H1 (cell line): ENCODE measurements around the gene NHSL2. TPM values are rescaled to one million over a fixed set of nuclear protein-coding genes. Genes with fewer than 3 reads are reported as not detected.

ENCODE experiments used
- CTCF ChIA-PET: fragments of 300-600 bp; sonication (Branson Sonifier 250); formaldehyde crosslinking; loops from one replicate; lab custom pipeline; 2021; ENCODE audit not compliant: partially characterized antibody; lab: Charles Lee
- POLR2A ChIA-PET: fragments of 300-600 bp; sonication (Branson Sonifier 250); formaldehyde crosslinking; loops from one replicate; lab custom pipeline; 2021; ENCODE audit warnings: inconsistent platforms; ENCODE audit not compliant: partially characterized antibody; lab: Charles Lee
- DNase-seq, 2 experiments: peaks; one replicate each; pipeline versions ENCODE4 v3.0.0 to v3.0.0-alpha.2; 2010 to 2022; ENCODE audit warnings: low spot score in 2 of 2, low read depth in 1 of 2, mixed read lengths in 1 of 2
- FAIRE-seq: peaks from 2 replicates; lab custom pipeline; 2011; peaks lifted over from hg19 to GRCh38; lab: Jason Lieb, UNC
- H2AFZ ChIP-seq: 2 replicates; pipeline ENCODE4 v1.8.1; 2012; ENCODE audit warnings: low read length, inconsistent platforms
- H2AK5ac ChIP-seq: 2 replicates; pipeline ENCODE4 v1.6.1; 2013; ENCODE audit warnings: low read depth, low read length
- H2BK120ac ChIP-seq: replicated peaks from 2 replicates; pipeline ENCODE3; 2013; ENCODE audit warnings: low read depth, low read length, inconsistent platforms
- H2BK12ac ChIP-seq: 2 replicates; pipeline ENCODE4 v1.6.1; 2013; ENCODE audit warnings: low read depth, low read length
- H2BK15ac ChIP-seq: 2 replicates; pipeline ENCODE4 v1.6.1; 2013; ENCODE audit warnings: low read length
- H2BK20ac ChIP-seq: 2 replicates; pipeline ENCODE4 v1.6.1; 2013; ENCODE audit warnings: low read length
- H2BK5ac ChIP-seq: 2 replicates; pipeline ENCODE4 v1.6.1; 2013; ENCODE audit warnings: low read depth, low read length
- H3K14ac ChIP-seq: 2 replicates; pipeline ENCODE4 v1.6.1; 2013; ENCODE audit warnings: inconsistent platforms; ENCODE audit not compliant: insufficient read length
- H3K18ac ChIP-seq: 2 replicates; pipeline ENCODE4 v1.6.1; 2013; ENCODE audit warnings: low read length; ENCODE audit errors: extremely low read depth
- H3K23ac ChIP-seq: 2 replicates; pipeline ENCODE4 v1.6.1; 2013; ENCODE audit warnings: inconsistent platforms; ENCODE audit not compliant: insufficient read length
- H3K23me2 ChIP-seq: 2 replicates; pipeline ENCODE4 v1.6.1; 2013; ENCODE audit warnings: low read depth, low read length
- H3K27ac ChIP-seq: 2 replicates; pipeline ENCODE4 v1.6.1; 2011; ENCODE audit warnings: low read depth, low read length, inconsistent platforms
- H3K27me3 ChIP-seq, 4 experiments: replicated peaks in 1 of 4; 1 replicate in 1 of 4; 2 replicates in 3 of 4; pipeline versions ENCODE4 v1.6.1 to v1.8.1; 2011 to 2013; ENCODE audit warnings: low read length in 3 of 4, mild to moderate bottlenecking in 3 of 4, inconsistent platforms in 2 of 4, mixed read lengths in 2 of 4, moderate library complexity in 1 of 4; ENCODE audit not compliant: control insufficient read depth in 3 of 4, insufficient read depth in 3 of 4; ENCODE audit errors: extremely low read depth in 1 of 4
- H3K36me3 ChIP-seq, 4 experiments: 2 replicates each; pipeline versions ENCODE4 v1.6.1 to v1.8.1; 2011 to 2013; ENCODE audit warnings: mild to moderate bottlenecking in 4 of 4, low read length in 3 of 4, moderate library complexity in 2 of 4, control low read depth in 1 of 4, inconsistent platforms in 1 of 4; ENCODE audit not compliant: insufficient read depth in 4 of 4, control insufficient read depth in 2 of 4
- H3K4ac ChIP-seq: replicated peaks from 2 replicates; pipeline ENCODE3; 2013; ENCODE audit warnings: low read length, low read depth, mixed read lengths, inconsistent platforms; ENCODE audit not compliant: insufficient read length
- H3K4me1 ChIP-seq, 4 experiments: replicated peaks in 1 of 4; 1 replicate in 1 of 4; 2 replicates in 3 of 4; pipeline versions ENCODE4 v1.6.1 to v1.8.1; 2011 to 2013; ENCODE audit warnings: low read length in 3 of 4, inconsistent platforms in 2 of 4, mixed read lengths in 1 of 4; ENCODE audit not compliant: insufficient read depth in 4 of 4, control insufficient read depth in 3 of 4
- H3K4me2 ChIP-seq, 2 experiments: 2 replicates each; pipeline versions ENCODE4 v1.6.1 to v1.8.1; 2011 to 2013; ENCODE audit warnings: low read depth in 2 of 2, low read length in 2 of 2, control low read depth in 1 of 2, inconsistent platforms in 1 of 2, mild to moderate bottlenecking in 1 of 2; ENCODE audit not compliant: insufficient read depth in 1 of 2
- H3K4me3 ChIP-seq, 4 experiments: fragments of 200-600, 300-600 bp in 1 of 4; sonication (generic), shearing (Covaris generic), sonication (Bioruptor Twin) in 1 of 4; 2 replicates each; pipeline versions ENCODE4 v1.5.1 to v1.8.1; 2011 to 2016; ENCODE audit warnings: low read length in 4 of 4, low read depth in 3 of 4, control low read depth in 2 of 4, inconsistent platforms in 2 of 4, mild to moderate bottlenecking in 2 of 4, mixed read lengths in 1 of 4, moderate library complexity in 1 of 4; ENCODE audit not compliant: insufficient read depth in 2 of 4; ENCODE audit errors: extremely low read depth in 1 of 4
- H3K56ac ChIP-seq: replicated peaks from 2 replicates; pipeline ENCODE3; 2013; ENCODE audit warnings: low read depth, mild to moderate bottlenecking, mixed read lengths, low read length, inconsistent platforms; ENCODE audit not compliant: insufficient read length
- H3K79me1 ChIP-seq: 2 replicates; pipeline ENCODE4 v1.6.1; 2013; ENCODE audit warnings: low read depth, low read length, control low read depth
- H3K79me2 ChIP-seq, 2 experiments: 2 replicates each; pipeline versions ENCODE4 v1.6.1 to v1.8.1; 2012 to 2013; ENCODE audit warnings: low read length in 2 of 2, mild to moderate bottlenecking in 2 of 2, inconsistent platforms in 1 of 2; ENCODE audit not compliant: insufficient read depth in 2 of 2, control insufficient read depth in 1 of 2
- H3K9ac ChIP-seq, 4 experiments: replicated peaks in 1 of 4; 1 replicate in 1 of 4; 2 replicates in 3 of 4; pipeline versions ENCODE4 v1.6.1 to v1.8.1; 2011 to 2013; ENCODE audit warnings: low read depth in 3 of 4, low read length in 3 of 4, control low read depth in 2 of 4, mild to moderate bottlenecking in 2 of 4, moderate library complexity in 2 of 4, inconsistent platforms in 1 of 4; ENCODE audit errors: extremely low read depth in 1 of 4
- H3K9me3 ChIP-seq, 2 experiments: 2 replicates each; pipeline versions ENCODE4 v1.6.1 to v1.8.1; 2012 to 2013; ENCODE audit warnings: mild to moderate bottlenecking in 2 of 2, moderate library complexity in 2 of 2, control low read depth in 1 of 2, inconsistent platforms in 1 of 2, low read depth in 1 of 2, low read length in 1 of 2, mixed read lengths in 1 of 2; ENCODE audit not compliant: insufficient read depth in 2 of 2
- H4K20me1 ChIP-seq, 2 experiments: replicated peaks in 1 of 2; 2 replicates each; pipeline versions ENCODE3 to v1.8.1; 2011 to 2013; ENCODE audit warnings: inconsistent platforms in 2 of 2, low read length in 2 of 2, mild to moderate bottlenecking in 1 of 2; ENCODE audit not compliant: insufficient read depth in 2 of 2, control insufficient read depth in 1 of 2
- H4K5ac ChIP-seq: 2 replicates; pipeline ENCODE4 v1.6.1; 2013; ENCODE audit warnings: low read length, low read depth, mixed read lengths, inconsistent platforms; ENCODE audit not compliant: insufficient read length
- H4K8ac ChIP-seq: 2 replicates; pipeline ENCODE4 v1.8.0; 2013; ENCODE audit warnings: mild to moderate bottlenecking, moderate library complexity, low read length, inconsistent platforms; ENCODE audit not compliant: insufficient read depth; ENCODE audit errors: extremely low read depth
- H4K91ac ChIP-seq: replicated peaks from 2 replicates; pipeline ENCODE3; 2013; ENCODE audit warnings: low read length, mixed read lengths, inconsistent platforms; ENCODE audit not compliant: insufficient read length
- CTBP2 ChIP-seq: IDR thresholded peaks from 2 replicates; pipeline ENCODE4 v1.7.0; 2011; ENCODE audit warnings: borderline replicate concordance, mild to moderate bottlenecking, moderate library complexity, mixed read lengths, low read length; ENCODE audit not compliant: insufficient read depth, insufficient read length
- JUND ChIP-seq: IDR thresholded peaks from 2 replicates; pipeline ENCODE4 v1.6.1; 2011; ENCODE audit warnings: mild to moderate bottlenecking, improper control_type of control experiment, low read length
- RFX5 ChIP-seq: IDR thresholded peaks from 2 replicates; pipeline ENCODE4 v1.6.1; 2011; ENCODE audit warnings: low read depth, low read length, improper control_type of control experiment, borderline replicate concordance
- SIN3A ChIP-seq, 2 experiments: IDR thresholded peaks in 1 of 2; conservative IDR thresholded peaks in 1 of 2; 2 replicates each; pipeline ENCODE4 v1.6.1; 2011 to 2012; ENCODE audit warnings: low read length in 2 of 2, improper control_type of control experiment in 1 of 2, low read depth in 1 of 2, mild to moderate bottlenecking in 1 of 2
- TAF7 ChIP-seq: optimal IDR thresholded peaks from 2 replicates; pipeline ENCODE3; 2011; ENCODE audit warnings: low read depth, mild to moderate bottlenecking, inconsistent platforms, low read length, moderate library complexity, borderline replicate concordance
- TBP ChIP-seq: IDR thresholded peaks from 2 replicates; pipeline ENCODE4 v1.6.1; 2011; ENCODE audit warnings: low read depth, low read length, improper control_type of control experiment
- WGBS, 2 experiments: shearing (Covaris generic) in 1 of 2; methylation state at CpG; one replicate each; pipeline versions ENCODE4 v1.1.6 to v1.1.7; 2013 to 2015; ENCODE audit warnings: low lambda C conversion rate in 2 of 2, mixed read lengths in 2 of 2, inconsistent platforms in 1 of 2, low coverage in 1 of 2, missing lambda C conversion rate in 1 of 2; ENCODE audit not compliant: insufficient replicate concordance in 2 of 2, insufficient coverage in 1 of 2, insufficient read length in 1 of 2; ENCODE audit errors: extremely low coverage in 1 of 2, missing lambda C conversion rate in 1 of 2; 5-methylcytosine and 5-hydroxymethylcytosine counted together
- polyA plus RNA-seq, 7 experiments: library from polyadenylated mRNA; depleted of rRNA in 3 of 7; stranded (reverse) in 5 of 7; unstranded in 2 of 7; fragments of >200 nt in 5 of 7; fragments of 200-250 nt in 2 of 7; gene quantifications; 1 replicate in 5 of 7; 2 replicates in 1 of 7; 4 replicates in 1 of 7; pipeline versions ENCODE4 v1.2.1 to v1.2.3, GENCODE V29; 2011 to 2013; ENCODE audit warnings: missing spikeins in 2 of 7, mixed read lengths in 2 of 7
- total RNA-seq: library from RNA; stranded (reverse); fragmentation: NEBNext Ultra II Directional; extraction: Animal tissue kit (Norgen Biotek cat#: 25700); gene quantifications from 2 replicates; pipeline ENCODE4 v1.2.1, GENCODE V29; 2021
- TF ChIP-seq, protein P1 (sequence below): IDR thresholded peaks from 2 replicates; pipeline ENCODE4 v1.6.1; 2012; ENCODE audit warnings: inconsistent platforms

The NHSL2 gene
- total and polyA plus RNA-seq, 2 of the 8 experiments (the other 6 are each of a cell fraction or from before 2014, with no cell fraction given), result 3.7 to 7.2 TPM

DNA sequence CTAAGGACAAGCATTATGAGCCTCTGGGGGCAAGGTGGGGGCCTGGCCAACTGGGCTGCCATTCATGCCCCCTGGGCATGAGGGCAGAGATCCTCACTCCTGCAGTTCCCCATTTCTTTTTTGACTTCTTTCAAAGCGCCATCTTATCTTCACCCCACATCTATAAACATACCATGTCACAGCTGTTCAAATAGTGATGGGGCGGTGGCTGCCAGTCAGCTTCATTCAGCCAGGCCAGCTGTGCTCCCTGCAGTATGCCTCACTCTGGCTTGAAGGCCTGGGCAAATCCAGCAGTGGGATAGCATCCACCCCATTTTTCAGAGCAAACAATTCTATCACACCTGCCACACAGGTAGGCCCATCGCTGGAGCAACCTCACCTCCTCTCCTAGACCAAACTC, 85.5 kb downstream of the NHSL2 start:
- Histone ChIP-seq H3K79me2 (peaks cover 0 to 10% of the 10 kb centered on the region in 2 experiments; a peak in 1 of 4 replicates), H3K23me2 (no peaks in the 10 kb centered on the region), H3K23ac (no peak overlapping the region), H2AK5ac (no peak overlapping the region), H2BK15ac (no peak overlapping the region), H3K27ac (no peak overlapping the region), H3K27me3 (no peaks in the 10 kb centered on the region), H4K91ac (peak overlapping the region; percentile 59), H3K79me1 (no peaks in the 10 kb centered on the region), H3K36me3 (no peaks in the 10 kb centered on the region), H3K9ac (no peak overlapping the region), H4K5ac (no peak overlapping the region), H2AFZ (no peak overlapping the region), H4K20me1 (peaks cover 0 to 9% of the 10 kb centered on the region in 2 experiments), H3K14ac (no peak overlapping the region), H3K4me1 (peaks cover 4 to 17% (median 14%) of the 10 kb centered on the region in 4 experiments; a peak in 6 of 7 replicates), H4K8ac (no peak overlapping the region), H2BK20ac (0 out of 2 replicates have a peak overlapping the region, but pooled peaks have one; percentile 48), H2BK12ac (0 out of 2 replicates have a peak overlapping the region, but pooled peaks have one; percentile 7), H3K4me2 (no peak overlapping the region; a peak in 1 of 4 replicates), H2BK120ac (no peak overlapping the region), H3K4me3 (no peak overlapping the region), H3K9me3 (no peaks in the 10 kb centered on the region), H3K4ac (no peak overlapping the region), H2BK5ac (no peak overlapping the region), H3K18ac (no peak overlapping the region), H3K56ac (no peak overlapping the region)
- no peak for TF ChIP-seq TAF7
- no peak for TF ChIP-seq SIN3A (conservative IDR thresholded peaks at IDR 0.05 in 1 of 2, IDR thresholded peaks at IDR 0.05 in 1 of 2; ENCODE audit: low read depth in 1 of 2, low read length in 2 of 2)
- no peak for TF ChIP-seq JUND
- TF ChIP-seq, protein P1, sequence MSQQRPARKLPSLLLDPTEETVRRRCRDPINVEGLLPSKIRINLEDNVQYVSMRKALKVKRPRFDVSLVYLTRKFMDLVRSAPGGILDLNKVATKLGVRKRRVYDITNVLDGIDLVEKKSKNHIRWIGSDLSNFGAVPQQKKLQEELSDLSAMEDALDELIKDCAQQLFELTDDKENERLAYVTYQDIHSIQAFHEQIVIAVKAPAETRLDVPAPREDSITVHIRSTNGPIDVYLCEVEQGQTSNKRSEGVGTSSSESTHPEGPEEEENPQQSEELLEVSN, result no peak
- TF ChIP-seq TBP, result no peak
- no peak for TF ChIP-seq CTBP2
- no peak for TF ChIP-seq RFX5
- CTCF ChIA-PET, result interaction anchor here (0.7 to 1.2 kb wide), 2 partner anchors 41 to 50 kb away, joined by 3 read pairs; no protein-coding TSS in a partner anchor
- peak; percentile 48 for FAIRE-seq
- POLR2A ChIA-PET, result no interaction called here
- 88% methylated on average over 3 of the region's 3 CpGs; no CpG with 5 or more reads in 1 of the 2 experiments for WGBS, 2 experiments
- no peak for DNase-seq
